ENCODE measurements around the gene ABLIM1.

DNA sequence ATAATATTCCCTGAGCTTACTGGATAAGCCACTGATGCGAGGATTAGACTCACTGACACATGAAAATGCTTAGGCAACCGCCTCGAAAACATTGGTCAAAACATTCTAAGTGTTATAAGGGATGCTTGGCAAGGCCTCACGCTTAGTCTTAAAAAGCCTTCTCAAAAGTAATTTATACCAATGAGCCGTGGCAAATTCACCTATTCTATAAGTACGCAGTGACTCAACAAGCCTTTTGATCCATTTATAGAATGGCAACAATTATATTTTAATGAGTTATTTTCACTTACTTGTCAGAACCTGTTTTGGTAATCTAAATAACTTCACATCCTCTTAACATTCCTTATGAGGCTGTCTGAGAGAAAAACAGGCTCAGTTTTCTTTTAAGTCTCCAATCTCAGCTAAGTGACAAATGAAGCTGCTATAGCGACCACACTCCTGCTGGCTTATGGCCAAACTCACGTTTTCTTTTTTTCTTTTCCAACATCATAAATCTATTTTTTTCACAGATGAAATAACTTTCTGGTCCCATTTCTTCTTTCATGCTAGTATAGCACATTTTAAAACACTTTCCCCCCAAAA, 132.6 kb downstream of the ABLIM1 start:
- TF ChIP-seq, protein P1, sequence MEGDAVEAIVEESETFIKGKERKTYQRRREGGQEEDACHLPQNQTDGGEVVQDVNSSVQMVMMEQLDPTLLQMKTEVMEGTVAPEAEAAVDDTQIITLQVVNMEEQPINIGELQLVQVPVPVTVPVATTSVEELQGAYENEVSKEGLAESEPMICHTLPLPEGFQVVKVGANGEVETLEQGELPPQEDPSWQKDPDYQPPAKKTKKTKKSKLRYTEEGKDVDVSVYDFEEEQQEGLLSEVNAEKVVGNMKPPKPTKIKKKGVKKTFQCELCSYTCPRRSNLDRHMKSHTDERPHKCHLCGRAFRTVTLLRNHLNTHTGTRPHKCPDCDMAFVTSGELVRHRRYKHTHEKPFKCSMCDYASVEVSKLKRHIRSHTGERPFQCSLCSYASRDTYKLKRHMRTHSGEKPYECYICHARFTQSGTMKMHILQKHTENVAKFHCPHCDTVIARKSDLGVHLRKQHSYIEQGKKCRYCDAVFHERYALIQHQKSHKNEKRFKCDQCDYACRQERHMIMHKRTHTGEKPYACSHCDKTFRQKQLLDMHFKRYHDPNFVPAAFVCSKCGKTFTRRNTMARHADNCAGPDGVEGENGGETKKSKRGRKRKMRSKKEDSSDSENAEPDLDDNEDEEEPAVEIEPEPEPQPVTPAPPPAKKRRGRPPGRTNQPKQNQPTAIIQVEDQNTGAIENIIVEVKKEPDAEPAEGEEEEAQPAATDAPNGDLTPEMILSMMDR (IDR thresholded peaks at IDR 0.05), result no peak
- no peak for TF ChIP-seq POLR2A (IDR thresholded peaks at IDR 0.05; ENCODE audit: low read depth)
- peak in 1 of 2 donors; percentile 65 for TF ChIP-seq POLR2AphosphoS5 (IDR thresholded peaks at IDR 0.05)
- TF ChIP-seq EP300 (IDR thresholded peaks at IDR 0.05), result no peak

Measured in esophagus muscularis mucosa (tissue), 4 donors.